HG02763 (cell line): ENCODE measurements around the gene CALD1.
A peak's percentile ranks its signal among the peaks of the same experiment; 100 is the strongest.

Source experiments
- ATAC-seq: cut with Tn5 transposase; IDR thresholded peaks from one replicate; pipeline ENCODE4 v1.9.1; 2021; ENCODE audit warnings: mild to moderate bottlenecking, moderate library complexity; ENCODE audit not compliant: unreplicated experiment

The CALD1 gene

GRCh38 chr7:134758981-134759380 is 20.5 kb upstream of the CALD1 start:
- ATAC-seq = no peak

DNA sequence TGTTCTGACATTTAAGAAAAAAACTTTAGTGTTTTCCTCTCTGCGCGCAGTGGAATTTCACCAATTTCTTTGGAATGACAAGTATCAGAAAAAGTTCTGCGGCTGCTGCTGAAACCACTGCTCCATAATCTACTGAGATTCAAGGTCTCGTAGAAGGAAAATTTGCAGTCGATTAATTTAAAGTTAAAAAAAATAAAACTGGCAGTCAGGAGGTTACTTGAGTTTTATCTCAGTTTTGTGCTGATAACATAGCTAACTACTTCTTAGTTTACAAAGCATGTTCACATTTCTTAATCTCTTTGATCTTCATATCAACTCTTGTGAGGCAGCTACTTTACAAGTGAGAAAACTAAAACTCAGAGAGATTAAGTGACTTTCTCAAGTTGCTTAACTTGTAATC is 18.2 kb upstream of the CALD1 start:
- ATAC-seq = no peak

DNA sequence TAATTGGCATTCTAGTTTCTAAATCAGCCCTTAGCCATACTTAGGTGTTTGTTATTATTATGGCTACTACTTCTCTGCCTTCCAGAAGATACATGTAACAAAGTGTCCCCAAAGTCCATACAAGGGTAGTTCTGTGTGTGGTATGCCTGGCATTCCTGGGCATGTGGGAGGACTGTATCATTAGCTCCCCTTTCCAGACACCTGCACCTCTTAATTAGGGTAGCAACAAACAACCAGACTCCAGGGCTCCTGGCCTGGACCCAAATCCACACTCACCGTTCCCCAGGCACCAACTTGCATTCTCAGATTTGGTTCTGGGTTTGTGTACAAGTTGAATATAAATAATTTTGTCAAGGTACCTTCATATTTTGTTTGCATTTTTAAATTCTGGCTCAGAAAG is 15.5 kb upstream of the CALD1 start:
- ATAC-seq = no peak

DNA sequence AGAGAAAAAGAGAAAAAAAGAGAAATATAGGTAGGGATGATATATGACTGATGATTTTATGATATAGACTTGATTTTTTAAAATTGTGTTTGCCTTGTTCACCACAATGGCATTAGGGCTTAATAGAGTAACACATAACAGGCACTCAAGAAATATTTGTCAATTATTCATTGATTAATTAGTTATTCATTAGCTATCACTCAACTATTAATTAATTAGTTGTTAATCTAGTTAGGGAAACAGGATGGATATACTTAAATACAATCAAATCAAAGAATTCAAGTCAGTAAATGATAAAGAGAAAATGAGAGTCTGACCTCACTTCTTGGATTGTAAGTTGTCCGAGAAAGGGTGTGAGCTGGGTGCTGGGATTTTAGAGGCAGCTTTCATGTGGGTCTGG is 15.1 kb upstream of the CALD1 start:
- no peak for ATAC-seq

DNA sequence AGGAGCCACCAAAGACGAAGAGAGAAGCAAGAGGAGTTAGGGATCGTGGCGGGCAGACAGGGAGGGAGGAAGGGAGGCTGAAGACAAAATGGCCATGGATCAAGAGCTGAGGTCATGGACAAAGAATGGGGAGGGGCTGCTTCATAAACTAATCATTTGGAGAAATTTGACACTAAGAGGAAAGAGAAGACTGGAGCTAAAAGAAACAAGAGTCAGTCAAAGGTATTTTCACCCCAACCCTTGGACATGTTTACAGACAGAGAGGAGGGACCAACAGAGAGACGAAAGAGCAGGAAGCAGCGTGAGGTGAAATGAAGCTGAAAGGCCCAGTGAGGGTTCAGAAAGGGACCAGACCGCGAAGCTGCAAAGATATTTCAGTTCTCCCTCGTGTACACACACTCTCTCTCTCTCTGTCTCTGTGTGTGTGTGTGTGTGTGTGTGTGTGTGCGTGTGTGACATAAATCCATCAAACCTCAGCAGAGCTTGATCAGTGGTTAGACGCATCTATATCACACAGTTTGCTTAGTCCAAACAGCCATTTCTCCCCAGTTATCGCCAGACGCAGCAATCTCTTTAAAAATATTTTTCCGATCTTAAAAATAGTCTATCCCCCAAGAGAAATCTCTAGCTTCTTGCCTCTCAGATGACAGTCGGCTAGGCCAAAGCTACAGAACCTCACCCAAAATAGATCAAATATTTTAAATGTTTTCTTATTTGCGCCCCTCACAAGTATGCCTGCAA is 12.5 kb upstream of the CALD1 start:
- peak; percentile 55 for ATAC-seq

- no peak for ATAC-seq
Measured at GRCh38 chr7:134767520-134768168, 11.8 kb upstream of the CALD1 start.

GRCh38 chr7:134768243-134768642 is 11.2 kb upstream of the CALD1 start:
- ATAC-seq = no peak

DNA sequence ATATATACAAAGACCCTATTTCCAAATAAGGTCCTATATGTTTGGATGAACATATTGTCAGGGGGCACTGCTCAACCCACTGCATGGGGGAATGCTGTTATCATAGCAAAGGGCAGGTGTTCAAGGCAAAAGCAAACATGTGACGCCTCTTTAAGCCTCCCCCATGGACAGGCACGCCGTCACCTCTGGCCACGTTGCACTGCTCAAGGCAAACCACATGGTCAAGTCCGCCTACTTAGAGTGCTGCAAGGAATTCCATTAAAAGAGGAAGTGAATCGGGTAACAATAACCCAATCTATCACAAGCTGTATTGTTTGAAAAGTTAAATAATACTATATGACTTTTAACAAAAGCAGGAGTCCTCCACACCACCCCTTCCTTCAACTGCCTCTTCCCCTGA is 8.8 kb upstream of the CALD1 start:
- no peak for ATAC-seq

DNA sequence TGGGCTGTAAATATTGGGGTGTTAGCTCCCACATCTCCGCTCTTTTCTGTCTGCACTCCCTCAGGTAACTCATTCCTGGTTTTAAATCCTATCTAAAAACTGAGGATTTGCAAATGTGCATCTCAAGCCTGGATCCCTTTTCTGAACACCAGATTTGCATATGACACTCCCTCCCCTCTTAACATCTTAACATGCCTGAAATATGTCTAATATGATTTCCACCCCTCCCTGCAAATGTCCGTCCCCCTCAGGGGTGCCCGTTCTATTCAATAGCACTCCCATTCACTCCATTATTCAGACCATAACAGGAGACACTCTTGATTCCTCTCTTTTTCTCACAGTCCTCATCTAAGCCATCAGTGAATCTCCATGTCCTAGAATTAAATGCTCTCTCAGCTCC is 8.3 kb upstream of the CALD1 start:
- no peak for ATAC-seq

DNA sequence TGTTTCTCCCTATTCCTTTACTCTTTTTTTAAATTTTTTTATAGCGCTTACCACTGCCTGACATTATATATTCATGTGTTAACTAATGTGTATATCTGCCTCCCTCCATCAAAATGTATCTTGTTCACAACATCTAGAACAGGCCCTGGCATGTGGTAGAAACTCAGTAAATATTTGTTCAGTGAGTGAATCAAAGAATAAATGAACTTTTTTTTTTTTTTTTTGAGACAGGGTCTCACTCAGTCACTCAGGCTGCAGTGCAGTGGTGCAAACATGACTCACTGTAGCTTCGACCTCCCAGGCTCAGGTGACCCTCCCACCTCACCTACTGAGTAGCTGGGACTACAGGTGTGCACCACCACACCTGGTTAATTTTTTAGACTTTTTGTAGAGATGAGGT is 7.5 kb upstream of the CALD1 start:
- no peak for ATAC-seq

GRCh38 chr7:134772401-134772800 is 7.0 kb upstream of the CALD1 start:
- ATAC-seq = no peak

- ATAC-seq = no peak
Measured at GRCh38 chr7:134773164-134773563, 6.3 kb upstream of the CALD1 start.

GRCh38 chr7:134774119-134774518 is 5.3 kb upstream of the CALD1 start:
- ATAC-seq = no peak

- no peak for ATAC-seq
Measured at GRCh38 chr7:134777470-134777869, 2.0 kb upstream of the CALD1 start.

DNA sequence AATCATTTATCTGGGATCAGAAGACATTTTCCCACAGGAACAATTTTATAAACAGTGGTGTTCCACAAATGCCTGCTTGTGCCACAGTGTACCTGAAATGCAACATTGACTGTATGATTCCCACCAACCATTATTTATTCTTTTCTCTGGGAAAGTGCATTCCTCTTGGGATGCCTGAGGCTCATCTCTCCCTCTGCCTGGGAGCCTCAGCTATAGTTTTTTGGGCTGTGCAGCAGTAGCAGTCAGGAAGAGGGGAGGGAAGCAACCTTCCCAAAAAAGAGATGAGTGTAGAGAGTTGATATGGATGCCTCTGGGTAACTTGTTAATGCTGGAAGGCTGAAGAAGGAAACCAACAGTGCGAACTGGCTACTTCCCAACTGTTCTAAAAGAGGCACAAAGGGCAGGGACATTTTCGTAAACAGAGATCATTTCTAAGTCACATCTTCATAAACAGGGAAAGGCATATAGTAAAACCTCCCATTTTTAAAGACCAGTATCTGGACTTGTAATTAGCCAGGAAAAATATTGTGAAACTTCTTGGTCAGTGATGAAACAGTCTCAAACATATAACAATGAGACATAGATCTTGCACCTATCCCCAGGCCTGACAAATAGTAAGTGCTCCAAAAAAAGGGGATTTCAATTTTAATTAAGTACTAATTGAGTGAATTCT is 1.4 kb upstream of the CALD1 start:
- ATAC-seq = no peak

DNA sequence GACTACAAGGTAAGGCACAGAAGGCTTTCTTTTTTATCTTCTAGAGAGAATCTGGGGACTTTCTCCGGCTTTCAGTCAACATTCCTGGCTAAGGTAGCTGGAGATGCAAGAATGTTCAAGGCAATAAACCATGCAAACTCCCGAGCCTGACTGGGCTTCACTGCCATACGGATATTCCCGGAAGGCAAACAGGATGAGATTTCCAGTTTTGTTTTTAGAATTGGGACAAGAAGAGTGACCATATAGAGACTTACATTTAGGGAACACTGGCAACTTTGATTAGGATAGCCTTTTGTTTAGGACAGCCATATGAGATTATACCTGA is 269 bp downstream of the CALD1 start:
- ATAC-seq = no peak

DNA sequence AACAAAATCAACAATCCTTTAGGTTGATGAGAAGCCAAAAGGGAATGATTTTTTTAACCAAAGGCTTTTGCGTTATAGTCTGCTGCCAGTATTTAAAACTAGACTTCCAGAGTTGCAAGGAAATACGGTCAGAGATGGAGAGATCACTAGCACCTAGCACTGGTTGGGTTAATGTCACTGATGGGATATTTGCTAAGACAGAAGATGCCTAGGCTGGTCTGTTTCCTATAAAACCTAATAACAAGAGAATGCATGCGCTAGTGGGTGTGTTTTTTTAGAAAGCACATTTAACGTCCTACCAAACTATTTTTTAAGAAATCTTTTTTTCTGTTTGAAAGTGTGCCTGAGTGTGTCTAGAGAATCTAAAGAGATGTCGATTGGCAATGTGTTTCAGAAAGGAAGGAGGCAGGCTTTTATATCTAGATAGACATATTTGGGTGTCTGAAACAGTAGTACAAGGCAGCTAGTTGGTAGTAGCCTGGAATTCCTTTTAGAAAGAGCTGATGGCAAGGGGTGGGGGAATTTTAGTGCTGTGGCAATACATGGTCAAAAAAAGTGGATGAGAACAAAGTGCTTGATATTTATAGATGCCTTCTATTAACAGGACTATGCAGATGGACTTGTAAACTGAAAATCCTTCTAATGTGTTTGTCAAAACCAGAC is 863 bp downstream of the CALD1 start:
- no peak for ATAC-seq

DNA sequence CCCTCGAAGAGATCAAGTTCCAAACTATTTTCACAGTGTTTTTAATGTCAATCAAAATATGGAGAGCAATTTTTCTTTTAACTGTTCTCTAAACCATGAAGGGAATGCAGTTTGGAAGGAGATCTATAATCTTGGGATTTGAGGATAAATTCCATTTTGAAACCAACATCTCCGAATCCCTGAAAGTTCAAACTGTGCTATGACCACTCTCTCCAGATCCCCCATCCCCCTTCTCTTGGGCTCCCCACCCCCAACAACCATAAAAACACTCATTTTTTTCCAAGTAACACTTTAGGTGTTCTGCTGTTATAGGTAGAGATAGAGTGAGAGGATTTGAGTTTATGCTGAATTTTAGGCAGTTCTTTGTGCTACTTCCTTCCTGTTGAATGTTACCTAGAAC is 1.7 kb downstream of the CALD1 start:
- no peak for ATAC-seq

- ATAC-seq = peak; percentile 83
Measured at GRCh38 chr7:134782121-134782623, 2.7 kb downstream of the CALD1 start.

DNA sequence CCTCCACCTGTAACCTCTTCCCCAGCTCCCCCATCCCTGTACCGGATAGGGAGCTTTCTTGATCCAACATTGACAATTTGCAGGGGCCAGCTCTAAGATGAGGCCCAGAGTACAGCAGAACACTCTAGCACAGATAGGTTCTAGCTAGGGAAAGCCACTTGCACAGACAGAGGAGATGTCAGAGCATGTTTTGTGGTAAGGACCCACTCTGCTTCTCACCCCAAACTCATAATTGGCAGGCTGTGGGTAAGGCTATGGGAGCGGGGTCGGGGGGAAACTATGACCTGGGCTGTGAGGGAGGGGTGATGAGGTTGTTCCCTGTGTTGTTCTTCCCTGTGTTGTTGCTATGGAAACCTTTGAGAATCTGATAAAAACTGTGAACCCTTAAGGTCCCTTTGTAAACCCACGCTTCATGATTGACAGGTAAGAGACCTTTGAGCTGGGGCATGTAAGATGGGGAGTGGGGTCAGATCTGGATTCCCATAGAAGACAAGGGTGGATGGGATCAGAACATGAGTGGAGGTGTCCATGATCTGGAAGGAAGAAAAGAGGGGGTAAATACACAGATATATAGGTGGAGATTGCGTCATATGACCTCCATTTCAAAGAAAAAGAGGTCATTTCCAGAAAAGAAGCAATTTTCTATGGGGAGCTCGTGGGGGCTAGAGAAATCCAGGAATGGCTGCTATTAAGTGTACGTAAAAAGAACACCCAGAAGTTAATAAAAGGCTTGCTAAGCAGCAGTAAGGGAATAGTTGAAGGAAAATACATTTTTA is 4.0 kb downstream of the CALD1 start:
- ATAC-seq = no peak
